ENCODE measurements around the gene C19orf67. TPM values are rescaled to one million over a fixed set of nuclear protein-coding genes. Genes with fewer than 3 reads are reported as not detected.

Gene C19orf67
- under 1 TPM in 1 of 2 donors, not detected in 1; 0.42 TPM for total RNA-seq

GRCh38 chr19:14085309-14085995 is at the start of gene C19orf67:
Gene C19orf67, minus strand, starts transcription at chr19:14085783. Its CDS starts 156 bp downstream, at chr19:14085627.
- Mint-ChIP-seq H3K9me3 (no peaks in the 10 kb centered on the region), H3K4me1 (peaks cover 9% of the 10 kb centered on the region), H3K36me3 (ENCODE audit: low read depth) (peaks cover 37% of the 10 kb centered on the region), H3K27ac (no peak within 1 kb of the TSS), H3K27me3 (no peaks in the 10 kb centered on the region), H3K4me3 (no peak within 1 kb of the TSS)
- ATAC-seq (replicated peaks): no peak

GRCh38 chr19:14135355-14135754 is 49.8 kb upstream of the C19orf67 start:
- ATAC-seq (replicated peaks): no peak
- Mint-ChIP-seq H3K27me3 (no peaks in the 10 kb centered on the region), H3K27ac (peak overlapping the region; percentile 88), H3K4me1 (peaks cover 7% of the 10 kb centered on the region), H3K9me3 (no peaks in the 10 kb centered on the region), H3K36me3 (ENCODE audit: low read depth) (peaks cover 23% of the 10 kb centered on the region), H3K4me3 (peak overlapping the region; percentile 81)

GRCh38 chr19:14127929-14128509 is 42.4 kb upstream of the C19orf67 start:
- ATAC-seq (replicated peaks): no peak
- H3K9me3 Mint-ChIP-seq: no peaks in the 10 kb centered on the region
- no peak overlapping the region for H3K4me3 Mint-ChIP-seq
- peaks cover 33% of the 10 kb centered on the region for H3K36me3 Mint-ChIP-seq (ENCODE audit: low read depth)
- no peak overlapping the region for H3K27ac Mint-ChIP-seq
- no peaks in the 10 kb centered on the region for H3K4me1 Mint-ChIP-seq
- H3K27me3 Mint-ChIP-seq: no peaks in the 10 kb centered on the region

- Mint-ChIP-seq H3K36me3 (ENCODE audit: low read depth) (peaks cover 35% of the 10 kb centered on the region), H3K4me1 (no peaks in the 10 kb centered on the region), H3K27ac (no peak overlapping the region), H3K9me3 (no peaks in the 10 kb centered on the region), H3K27me3 (no peaks in the 10 kb centered on the region), H3K4me3 (no peak overlapping the region)
- ATAC-seq (replicated peaks): no peak
Observed at GRCh38 chr19:14127176-14127575, 41.6 kb upstream of the C19orf67 start.

GRCh38 chr19:14122924-14123323 is 37.3 kb upstream of the C19orf67 start:
- peaks cover 8% of the 10 kb centered on the region for H3K4me1 Mint-ChIP-seq
- H3K9me3 Mint-ChIP-seq: no peaks in the 10 kb centered on the region
- no peak for ATAC-seq (replicated peaks)
- peaks cover 32% of the 10 kb centered on the region for H3K36me3 Mint-ChIP-seq (ENCODE audit: low read depth)
- H3K27ac Mint-ChIP-seq: no peak overlapping the region
- H3K4me3 Mint-ChIP-seq: no peak overlapping the region
- no peaks in the 10 kb centered on the region for H3K27me3 Mint-ChIP-seq

GRCh38 chr19:14120497-14120780 is 34.9 kb upstream of the C19orf67 start:
- H3K36me3 Mint-ChIP-seq (ENCODE audit: low read depth): peaks cover 24% of the 10 kb centered on the region

GRCh38 chr19:14119644-14120496 is 34.3 kb upstream of the C19orf67 start:
- peaks cover 22% of the 10 kb centered on the region for H3K4me1 Mint-ChIP-seq
- H3K27ac Mint-ChIP-seq: peak overlapping the region; percentile 20
- H3K27me3 Mint-ChIP-seq: no peaks in the 10 kb centered on the region
- H3K36me3 Mint-ChIP-seq (ENCODE audit: low read depth): peaks cover 18% of the 10 kb centered on the region
- ATAC-seq (replicated peaks): no peak
- H3K4me3 Mint-ChIP-seq: no peak overlapping the region
- H3K9me3 Mint-ChIP-seq: no peaks in the 10 kb centered on the region

More at GRCh38 chr19:14120497-14120780, 34.9 kb upstream of the C19orf67 start:
- Mint-ChIP-seq H3K4me1 (peaks cover 22% of the 10 kb centered on the region), H3K27ac (no peak overlapping the region), H3K9me3 (no peaks in the 10 kb centered on the region), H3K4me3 (no peak overlapping the region), H3K27me3 (no peaks in the 10 kb centered on the region)
- no peak for ATAC-seq (replicated peaks)

GRCh38 chr19:14119146-14119545 is 33.6 kb upstream of the C19orf67 start:
- peaks cover 12% of the 10 kb centered on the region for H3K36me3 Mint-ChIP-seq (ENCODE audit: low read depth)
- peaks cover 22% of the 10 kb centered on the region for H3K4me1 Mint-ChIP-seq
- H3K27me3 Mint-ChIP-seq: no peaks in the 10 kb centered on the region
- no peaks in the 10 kb centered on the region for H3K9me3 Mint-ChIP-seq
- ATAC-seq (replicated peaks): no peak
- peak overlapping the region; percentile 88 for H3K4me3 Mint-ChIP-seq
- H3K27ac Mint-ChIP-seq: peak overlapping the region; percentile 87

- Mint-ChIP-seq H3K9me3 (no peaks in the 10 kb centered on the region), H3K4me1 (peaks cover 27% of the 10 kb centered on the region), H3K27me3 (no peaks in the 10 kb centered on the region), H3K36me3 (ENCODE audit: low read depth) (peaks cover 12% of the 10 kb centered on the region), H3K4me3 (peak overlapping the region; percentile 88), H3K27ac (peak overlapping the region; percentile 87)
- ATAC-seq (replicated peaks): no peak
Observed at GRCh38 chr19:14118165-14119051, 32.8 kb upstream of the C19orf67 start.

GRCh38 chr19:14117668-14118164 is 32.1 kb upstream of the C19orf67 start, which contains the start of gene PRKACA:
Gene PRKACA, minus strand, starts transcription at chr19:14117762. Its CDS starts 215 bp downstream, at chr19:14117547.
- ATAC-seq (replicated peaks): peak; percentile 96
- peaks cover 6% of the 10 kb centered on the region for H3K36me3 Mint-ChIP-seq (ENCODE audit: low read depth)
- no peaks in the 10 kb centered on the region for H3K9me3 Mint-ChIP-seq
- H3K27me3 Mint-ChIP-seq: no peaks in the 10 kb centered on the region
- peaks cover 27% of the 10 kb centered on the region for H3K4me1 Mint-ChIP-seq
- H3K4me3 Mint-ChIP-seq: peak within 1 kb of the TSS; percentile 88
- H3K27ac Mint-ChIP-seq: peak within 1 kb of the TSS; percentile 87

- ATAC-seq (replicated peaks): peak; percentile 2
- peaks cover 6% of the 10 kb centered on the region for H3K36me3 Mint-ChIP-seq (ENCODE audit: low read depth)
- peaks cover 27% of the 10 kb centered on the region for H3K4me1 Mint-ChIP-seq
- H3K27ac Mint-ChIP-seq: peak overlapping the region; percentile 75
- H3K27me3 Mint-ChIP-seq: no peaks in the 10 kb centered on the region
- peak overlapping the region; percentile 81 for H3K4me3 Mint-ChIP-seq
- no peaks in the 10 kb centered on the region for H3K9me3 Mint-ChIP-seq
Observed at GRCh38 chr19:14116918-14117578, 31.5 kb upstream of the C19orf67 start.

- Mint-ChIP-seq H3K36me3 (ENCODE audit: low read depth) (peaks cover 4% of the 10 kb centered on the region), H3K27me3 (no peaks in the 10 kb centered on the region), H3K9me3 (no peaks in the 10 kb centered on the region), H3K4me1 (peaks cover 27% of the 10 kb centered on the region), H3K27ac (peak overlapping the region; percentile 75), H3K4me3 (peak overlapping the region; percentile 81)
- ATAC-seq (replicated peaks): no peak
Observed at GRCh38 chr19:14116525-14116917, 30.9 kb upstream of the C19orf67 start.

- Mint-ChIP-seq H3K4me3 (peak overlapping the region; percentile 81), H3K27ac (no peak overlapping the region), H3K36me3 (ENCODE audit: low read depth) (no peaks in the 10 kb centered on the region), H3K9me3 (no peaks in the 10 kb centered on the region), H3K27me3 (no peaks in the 10 kb centered on the region), H3K4me1 (peaks cover 27% of the 10 kb centered on the region)
- no peak for ATAC-seq (replicated peaks)
Observed at GRCh38 chr19:14115756-14116155, 30.2 kb upstream of the C19orf67 start.

Data from activated T-helper 17 cell treated with anti-CD3 and anti-CD28 coated beads, Interleukin-2, amount 50 U/mL, for 72 hours (primary cell).